CD4-positive, alpha-beta T cell treated with Interleukin-17A for 4 hours (primary cell): ENCODE data around the gene GPR132.

Experiments
- DNase-seq: peaks from one replicate; pipeline ENCODE4 v3.0.0-alpha.2; 2020; ENCODE audit warnings: mixed read lengths

The GPR132 gene

DNA sequence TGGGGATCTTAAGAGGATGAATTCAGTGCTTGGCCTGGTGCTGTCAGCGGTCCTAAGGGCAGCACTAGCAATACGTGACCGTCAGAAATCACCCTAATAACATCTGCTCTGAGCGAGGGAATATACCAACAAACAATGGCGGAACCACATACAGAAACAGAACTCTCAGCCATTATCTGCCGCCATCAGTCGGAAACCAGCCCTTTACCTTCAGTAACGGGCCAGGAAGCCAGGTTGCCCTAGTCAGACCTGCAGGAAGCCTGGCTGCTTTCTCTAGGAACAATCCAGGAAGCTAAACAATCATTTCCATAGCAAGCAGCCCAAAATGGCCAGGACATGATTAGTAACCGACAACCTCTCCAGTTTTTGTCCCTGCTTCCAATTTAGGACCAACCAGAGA lies 50.0 kb downstream of the GPR132 start:
- peak; percentile 32 for DNase-seq

DNA sequence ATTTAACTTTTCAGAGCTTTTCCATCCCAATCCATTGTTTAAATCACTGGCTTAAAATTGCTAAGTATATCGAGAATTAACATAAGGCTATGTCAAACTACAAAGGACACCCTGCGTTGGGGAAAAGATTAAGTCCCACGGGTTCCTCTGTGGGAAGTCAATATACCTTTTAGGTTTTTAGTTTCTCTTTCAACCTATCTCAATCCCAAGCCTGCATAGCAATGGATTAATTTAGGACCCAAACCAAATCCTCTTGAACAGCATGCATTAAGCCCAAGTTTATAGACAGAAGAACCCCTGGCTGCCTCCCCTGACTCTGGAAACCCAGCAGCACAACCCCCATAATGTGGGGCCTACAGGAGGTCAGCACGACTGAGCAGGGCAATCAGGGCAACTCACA lies 50.6 kb downstream of the GPR132 start:
- no peak for DNase-seq

DNA sequence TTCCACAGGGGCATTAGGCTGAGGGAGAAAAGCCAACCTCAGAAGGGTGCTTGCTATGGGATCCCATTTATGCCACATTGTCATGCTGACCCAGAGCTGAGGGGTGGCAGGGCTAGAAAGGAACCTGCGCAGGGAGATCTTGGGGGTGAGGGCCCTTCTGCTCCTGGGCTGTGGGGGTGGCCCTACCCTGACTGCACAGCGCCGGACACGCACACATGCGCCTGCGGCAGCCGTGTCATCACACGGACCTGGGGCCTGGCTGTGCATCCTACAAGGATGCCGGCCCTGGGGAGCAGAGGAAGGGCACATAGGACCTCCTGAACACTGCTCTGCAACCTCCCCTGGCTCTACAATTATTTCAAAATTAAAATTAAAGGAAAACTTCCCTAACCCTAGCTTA lies 51.2 kb downstream of the GPR132 start:
- DNase-seq: no peak

DNA sequence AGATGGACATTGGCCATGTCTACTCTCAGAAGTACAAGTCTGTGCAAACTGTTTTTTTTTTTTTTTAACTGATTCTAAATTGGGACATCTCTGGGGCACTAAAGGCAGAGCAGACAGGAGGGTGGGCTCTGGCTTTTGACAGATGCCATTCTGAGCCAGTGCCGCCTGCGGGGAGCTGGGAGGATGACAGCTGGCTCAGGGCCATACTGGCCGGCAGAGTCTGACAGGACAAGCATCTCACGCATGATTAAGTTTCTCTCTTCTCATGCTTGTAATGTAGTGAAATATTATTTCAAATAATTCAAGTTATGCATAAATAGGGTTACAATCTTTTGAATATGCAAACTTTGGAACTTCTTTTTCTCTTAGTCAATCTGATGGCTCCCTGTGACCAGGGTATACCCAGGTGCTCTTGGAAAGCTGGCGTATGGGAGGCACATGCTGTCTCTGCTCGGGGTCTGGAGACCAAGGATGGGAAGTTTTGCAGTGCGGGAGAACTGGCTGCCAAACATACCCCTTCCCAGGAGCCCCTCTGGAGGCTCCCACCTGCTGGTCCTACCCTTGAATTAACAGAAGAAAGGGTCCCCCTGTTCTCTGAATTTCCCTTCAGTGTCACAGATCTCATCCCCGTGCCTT lies 52.0 kb downstream of the GPR132 start:
- DNase-seq: no peak

DNA sequence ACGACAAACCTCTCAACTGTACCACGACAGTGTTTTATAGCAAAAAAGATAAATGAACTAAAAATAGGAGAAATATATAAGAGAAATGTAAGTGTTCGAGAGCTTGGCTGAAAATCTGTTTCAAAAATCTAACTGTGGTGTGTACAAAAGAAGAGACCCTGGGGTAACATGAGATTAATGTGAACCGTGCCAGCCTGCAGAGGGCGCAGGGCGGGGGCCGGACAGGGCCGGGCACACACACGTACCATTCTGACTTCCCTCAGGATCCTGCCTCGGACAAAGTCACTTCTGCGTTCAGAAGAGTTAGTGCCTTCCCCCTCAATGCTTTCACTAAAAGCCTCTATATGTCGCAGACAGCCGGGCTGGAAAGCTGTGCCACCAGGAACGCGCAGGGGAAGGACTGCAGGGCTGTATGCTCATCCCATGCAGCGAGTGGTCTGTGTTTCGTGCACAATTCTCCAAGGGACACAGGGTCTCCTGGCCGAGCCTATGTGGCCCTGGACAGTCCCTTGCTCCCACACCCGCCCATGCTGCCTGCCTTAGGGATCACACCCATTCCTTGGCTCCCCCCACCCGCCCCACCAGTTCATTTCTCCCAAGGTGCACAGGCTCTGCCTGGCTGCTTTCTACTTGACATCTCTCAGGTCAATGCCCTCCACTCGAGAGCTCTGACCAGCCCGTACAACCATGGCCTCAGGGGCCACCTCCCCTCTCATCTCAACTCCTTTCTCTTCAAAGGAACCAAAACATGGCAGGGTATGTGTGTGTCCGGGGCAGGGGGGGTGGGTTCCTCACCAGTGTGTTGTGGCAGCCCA lies 52.9 kb downstream of the GPR132 start:
- DNase-seq: peak; percentile 17

DNA sequence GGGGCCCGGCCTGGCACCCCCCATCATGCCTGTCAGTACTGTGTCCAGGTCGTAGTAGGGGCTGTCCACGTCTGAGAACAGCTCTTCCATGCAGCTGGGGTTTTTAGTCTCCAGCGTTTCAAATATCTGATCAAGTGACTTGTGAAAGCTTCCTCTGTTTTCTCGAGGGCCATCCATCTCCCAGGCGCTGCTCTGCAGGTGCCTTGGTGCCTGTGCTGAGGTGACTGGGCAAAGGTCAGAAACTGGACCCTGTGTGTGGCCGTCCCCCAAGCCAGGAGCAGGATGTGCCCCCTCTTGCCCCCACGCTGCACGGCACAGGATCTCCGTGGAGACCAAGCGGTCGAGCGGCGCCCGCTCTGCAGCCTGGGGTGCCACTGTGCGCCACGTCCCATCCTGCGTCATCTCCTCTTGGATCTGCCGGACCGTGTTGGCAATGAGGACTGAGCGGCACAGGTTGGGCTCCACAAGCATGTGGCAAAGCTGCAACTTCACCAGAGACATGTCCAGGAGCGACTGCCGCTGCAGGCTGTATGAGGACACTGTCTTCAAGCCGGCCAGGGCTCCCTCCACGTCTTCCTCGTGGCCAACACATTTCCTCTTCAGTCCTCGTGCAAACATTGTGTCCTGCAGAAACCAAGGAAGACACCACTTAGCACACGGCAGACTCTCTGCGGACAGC lies 53.8 kb downstream of the GPR132 start:
- DNase-seq: no peak

DNA sequence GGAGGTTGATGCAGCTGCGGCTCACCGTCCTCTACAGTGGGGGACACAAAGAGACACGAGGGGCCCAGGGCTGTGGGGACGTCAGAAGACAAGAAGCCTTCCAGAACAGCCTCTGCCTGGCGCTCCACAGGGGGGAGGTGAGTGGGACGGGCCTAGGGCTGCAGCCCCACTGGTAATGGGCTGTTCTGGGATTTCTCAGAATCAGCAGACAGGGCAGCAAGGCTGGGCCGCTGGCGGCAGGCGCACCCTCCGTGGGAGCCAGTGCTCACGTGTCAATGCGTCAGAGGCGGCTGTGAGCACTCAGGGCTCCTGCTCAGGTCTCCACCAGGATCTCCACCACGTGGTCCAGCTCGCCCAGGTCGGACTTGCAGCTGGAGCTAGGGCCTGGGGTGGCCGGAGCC lies 54.3 kb downstream of the GPR132 start:
- no peak for DNase-seq

DNA sequence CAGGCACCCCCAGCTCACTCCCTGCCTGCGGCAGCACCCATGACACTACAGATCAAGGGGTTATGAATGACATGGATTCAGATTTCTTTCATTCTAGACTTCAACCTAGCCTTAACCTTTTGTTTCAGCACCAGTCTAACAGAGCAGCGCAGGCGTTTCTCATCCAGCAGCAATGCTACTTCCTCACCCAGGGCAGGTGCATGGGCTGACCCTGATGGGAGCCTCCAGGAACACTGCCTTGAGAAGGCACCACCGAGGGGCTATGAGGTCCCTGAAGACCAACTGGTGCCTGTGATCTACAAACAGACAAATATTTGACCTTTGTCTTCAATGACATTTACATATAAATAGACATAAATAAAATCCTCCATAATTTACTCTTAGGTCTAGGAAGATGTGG lies 55.1 kb downstream of the GPR132 start:
- no peak for DNase-seq

DNA sequence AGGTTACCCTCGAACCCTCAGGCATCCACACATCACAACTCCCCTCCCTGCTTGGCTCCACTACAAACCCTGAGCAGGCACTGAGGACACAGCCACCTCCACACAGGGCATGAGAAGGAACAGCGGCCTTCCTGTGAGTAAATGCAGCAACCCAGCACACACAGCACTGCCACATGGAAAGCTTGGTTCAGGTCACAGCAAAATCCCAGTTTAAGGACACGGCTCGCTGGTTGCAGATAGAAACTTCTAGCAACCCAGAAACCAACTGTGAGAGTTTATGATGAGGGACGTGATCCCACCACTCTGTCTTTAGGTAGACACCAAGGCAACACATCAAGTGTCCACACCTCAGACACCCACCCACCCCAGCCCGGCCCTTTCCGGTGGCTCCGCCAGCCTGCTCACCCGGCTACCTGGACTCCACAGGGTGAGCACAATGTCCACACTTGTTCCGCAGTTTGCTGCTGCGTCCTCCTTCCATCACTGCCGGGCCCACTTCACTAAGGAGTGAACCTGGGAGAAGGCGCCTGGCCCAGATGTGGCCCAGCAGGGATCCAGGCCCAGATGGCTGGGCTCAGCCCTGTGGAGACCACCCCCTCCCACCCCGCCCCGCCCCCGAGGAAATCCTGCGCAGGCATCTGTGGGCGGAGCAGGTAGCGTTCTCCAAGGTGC lies 57.5 kb downstream of the GPR132 start:
- no peak for DNase-seq

DNA sequence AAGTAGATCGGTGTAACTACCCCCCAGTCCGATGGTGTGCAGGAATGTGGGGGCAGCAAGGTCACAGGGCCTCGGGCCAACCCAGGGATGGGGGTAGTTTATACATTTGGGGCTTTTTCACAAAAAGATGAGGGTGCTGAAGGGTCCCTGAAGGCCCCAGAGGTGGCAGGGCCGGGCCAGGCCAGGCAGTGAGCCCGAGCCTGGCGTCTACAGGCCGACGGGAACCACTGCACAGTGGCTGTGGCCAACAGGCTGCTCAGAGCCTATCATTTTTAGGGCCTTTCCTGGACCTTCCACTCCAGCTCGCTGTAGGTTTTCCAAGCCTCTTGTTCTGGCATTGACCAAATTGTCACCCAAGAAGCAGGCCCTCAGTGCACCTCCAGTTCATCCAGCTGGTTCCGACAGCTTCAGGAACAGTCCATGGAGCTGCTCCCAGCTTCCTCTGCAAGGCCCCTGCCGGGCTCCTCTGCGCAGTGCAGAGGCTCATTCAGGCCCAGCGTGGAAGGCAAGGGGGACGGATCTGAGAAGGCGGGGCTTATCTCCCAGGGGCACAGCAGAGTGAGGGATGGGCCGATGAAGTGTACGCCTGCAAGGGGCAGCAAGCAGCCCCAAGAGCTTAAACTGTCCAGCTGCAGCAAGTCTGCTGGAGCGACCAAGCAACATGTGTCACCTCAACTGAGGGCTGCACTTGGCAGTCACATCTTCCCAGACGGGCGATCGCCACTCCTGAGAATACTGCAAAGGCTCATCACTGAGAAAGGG lies 58.2 kb downstream of the GPR132 start:
- DNase-seq: no peak

DNA sequence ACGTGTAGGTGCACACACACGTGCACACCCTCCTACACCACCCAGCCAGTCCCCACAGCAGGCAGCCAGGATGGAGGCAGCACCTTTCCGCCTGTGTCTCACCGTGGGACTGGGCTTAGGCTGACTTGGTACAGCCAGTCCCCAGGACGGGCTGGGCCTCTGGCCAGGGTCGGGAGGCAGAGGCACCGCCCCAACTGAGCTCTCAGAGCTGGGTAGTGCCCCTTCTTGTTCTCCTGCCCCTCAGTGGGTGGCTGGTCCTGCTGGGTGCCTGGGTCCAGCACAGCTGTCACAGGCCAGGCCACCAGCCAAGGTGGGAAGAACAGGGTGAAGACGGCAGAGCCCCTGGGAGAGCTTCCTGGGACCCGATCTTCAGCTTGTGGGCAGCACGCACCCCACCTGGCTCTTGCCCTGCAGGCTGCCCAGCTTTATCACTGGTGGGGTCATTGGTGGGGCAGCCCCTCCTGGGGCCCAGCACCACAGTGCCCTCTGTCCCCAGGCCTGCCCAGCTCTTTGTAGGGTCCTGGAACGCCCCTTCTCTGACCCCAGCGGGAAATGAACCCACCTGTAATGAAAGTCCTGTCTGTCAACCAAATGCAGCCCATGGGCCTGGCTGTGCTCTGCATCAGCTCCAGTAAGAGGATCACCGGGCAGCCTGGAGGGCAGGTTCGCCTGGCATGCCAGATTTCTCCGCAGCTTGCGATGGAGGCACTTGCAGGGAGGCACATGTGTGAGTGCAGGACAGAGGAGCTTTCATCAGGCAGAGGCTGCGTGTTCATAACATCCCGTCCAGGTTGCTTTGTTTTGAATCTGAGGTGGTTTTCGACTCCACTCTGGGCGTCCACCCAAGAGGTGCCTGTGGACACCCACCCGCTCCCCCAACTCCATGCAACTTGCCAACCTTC lies 59.0 kb downstream of the GPR132 start:
- DNase-seq: no peak

DNA sequence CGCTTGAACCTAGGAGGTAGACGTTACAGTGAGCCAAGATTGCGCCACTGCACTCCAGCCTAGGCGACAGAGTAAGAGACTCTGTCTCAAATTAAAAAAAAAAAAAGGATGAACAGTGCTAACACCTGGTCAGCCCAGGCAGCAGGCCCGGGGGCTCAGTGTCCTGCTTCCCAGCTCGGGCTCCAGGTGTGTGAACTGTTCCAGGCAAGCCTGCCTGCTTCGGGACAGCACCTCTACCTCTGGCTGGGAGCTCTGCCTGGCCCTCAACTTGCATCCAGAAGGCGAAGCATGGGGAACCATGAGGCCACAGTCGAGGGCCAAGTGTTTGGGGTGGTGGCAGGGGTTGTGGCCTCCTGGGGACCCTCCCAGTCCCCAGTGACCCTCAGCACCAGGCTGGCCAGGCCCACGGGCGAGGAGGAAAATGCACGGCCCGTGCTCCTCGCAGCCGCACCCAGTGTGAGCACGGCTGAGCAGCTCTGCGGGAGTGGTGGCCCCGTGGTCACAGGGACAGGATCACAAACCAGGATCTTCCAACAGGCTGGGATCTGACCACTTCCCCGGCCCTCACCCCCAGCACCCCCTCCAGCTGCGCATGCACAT lies 59.8 kb downstream of the GPR132 start:
- DNase-seq: no peak
